Epithelial cell of esophagus (primary cell): ENCODE results near the gene NUDT15.

Experiments
- DNase-seq: peaks from one replicate; pipeline ENCODE4 v3.0.0; 2010; ENCODE audit warnings: low read depth
- H3K4me3 ChIP-seq: 2 replicates; pipeline ENCODE4 v1.5.1; 2011; ENCODE audit warnings: mild to moderate bottlenecking, low read length, control low read depth
- TF ChIP-seq, protein P1 (sequence below): IDR thresholded peaks from 2 replicates; pipeline ENCODE4 v1.5.1; 2011; ENCODE audit warnings: low read depth, mild to moderate bottlenecking, low read length, control low read depth, inconsistent platforms; ENCODE audit not compliant: insufficient read depth; ENCODE audit errors: missing control alignments

NUDT15 gene

DNA sequence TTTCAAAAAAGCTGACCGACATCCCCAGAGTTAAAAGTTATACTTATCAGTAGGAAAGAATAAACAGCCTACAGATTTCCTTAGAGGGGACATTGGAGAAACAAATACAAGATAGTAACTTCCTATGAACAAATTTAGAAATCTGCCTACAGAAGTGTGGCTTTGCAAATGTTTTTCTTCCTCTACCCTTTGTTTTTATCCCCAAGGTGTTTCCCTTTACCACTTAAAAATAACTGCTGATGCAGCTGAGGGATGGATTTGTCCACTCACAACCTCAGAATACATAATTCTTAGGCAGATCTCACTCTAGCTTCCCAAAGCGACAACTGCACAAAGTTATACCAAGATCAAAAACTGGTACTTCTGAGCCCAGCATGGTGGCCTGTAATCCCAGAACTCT, 36.5 kb downstream of the NUDT15 start:
- no peak for DNase-seq
- TF ChIP-seq, protein P1, sequence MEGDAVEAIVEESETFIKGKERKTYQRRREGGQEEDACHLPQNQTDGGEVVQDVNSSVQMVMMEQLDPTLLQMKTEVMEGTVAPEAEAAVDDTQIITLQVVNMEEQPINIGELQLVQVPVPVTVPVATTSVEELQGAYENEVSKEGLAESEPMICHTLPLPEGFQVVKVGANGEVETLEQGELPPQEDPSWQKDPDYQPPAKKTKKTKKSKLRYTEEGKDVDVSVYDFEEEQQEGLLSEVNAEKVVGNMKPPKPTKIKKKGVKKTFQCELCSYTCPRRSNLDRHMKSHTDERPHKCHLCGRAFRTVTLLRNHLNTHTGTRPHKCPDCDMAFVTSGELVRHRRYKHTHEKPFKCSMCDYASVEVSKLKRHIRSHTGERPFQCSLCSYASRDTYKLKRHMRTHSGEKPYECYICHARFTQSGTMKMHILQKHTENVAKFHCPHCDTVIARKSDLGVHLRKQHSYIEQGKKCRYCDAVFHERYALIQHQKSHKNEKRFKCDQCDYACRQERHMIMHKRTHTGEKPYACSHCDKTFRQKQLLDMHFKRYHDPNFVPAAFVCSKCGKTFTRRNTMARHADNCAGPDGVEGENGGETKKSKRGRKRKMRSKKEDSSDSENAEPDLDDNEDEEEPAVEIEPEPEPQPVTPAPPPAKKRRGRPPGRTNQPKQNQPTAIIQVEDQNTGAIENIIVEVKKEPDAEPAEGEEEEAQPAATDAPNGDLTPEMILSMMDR, result no peak
- H3K4me3 ChIP-seq, result no peak overlapping the region

DNA sequence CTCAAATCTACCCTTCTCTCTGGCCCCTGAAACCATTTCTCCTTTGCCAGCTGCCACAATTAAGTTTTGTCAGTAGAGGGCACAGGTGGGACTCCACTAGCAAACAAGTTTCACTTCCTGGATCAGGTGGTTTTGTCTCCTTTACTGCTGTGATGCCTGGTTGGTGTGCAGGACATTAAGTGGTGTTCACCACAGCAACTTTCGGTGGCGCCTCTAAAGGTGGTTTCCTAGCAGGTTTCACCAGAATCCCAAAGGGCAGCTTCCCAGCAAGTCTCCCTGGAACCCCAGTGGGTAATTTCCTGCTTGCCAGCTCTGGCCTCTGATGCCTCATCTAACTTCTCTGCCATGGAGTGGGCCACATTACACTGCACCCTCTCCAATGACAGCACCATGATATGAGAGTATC, 40.7 kb downstream of the NUDT15 start:
- H3K4me3 ChIP-seq, result no peak overlapping the region
- TF ChIP-seq, protein P1, result peak; percentile 44
- peak; percentile 42 for DNase-seq

DNA sequence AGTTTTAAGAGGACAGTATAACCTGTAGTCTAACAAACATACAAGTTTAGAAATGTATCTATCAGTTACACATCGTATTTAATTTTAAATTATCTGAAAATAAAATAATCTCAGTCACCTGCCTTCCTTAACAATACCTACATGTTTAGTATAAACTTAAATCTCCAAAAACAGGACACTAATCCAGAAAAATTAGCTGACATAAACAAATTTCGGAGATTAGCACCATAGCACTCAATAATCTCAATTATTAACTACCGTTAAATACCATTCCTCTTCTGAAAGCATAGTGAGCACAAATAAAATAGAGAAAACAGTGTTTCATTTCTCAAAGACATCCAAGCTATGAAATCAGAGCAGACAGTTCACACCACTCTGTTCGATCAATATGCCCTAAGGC, 44.2 kb downstream of the NUDT15 start:
- TF ChIP-seq, protein P1, result no peak
- DNase-seq, result no peak
- H3K4me3 ChIP-seq, result no peak overlapping the region

DNA sequence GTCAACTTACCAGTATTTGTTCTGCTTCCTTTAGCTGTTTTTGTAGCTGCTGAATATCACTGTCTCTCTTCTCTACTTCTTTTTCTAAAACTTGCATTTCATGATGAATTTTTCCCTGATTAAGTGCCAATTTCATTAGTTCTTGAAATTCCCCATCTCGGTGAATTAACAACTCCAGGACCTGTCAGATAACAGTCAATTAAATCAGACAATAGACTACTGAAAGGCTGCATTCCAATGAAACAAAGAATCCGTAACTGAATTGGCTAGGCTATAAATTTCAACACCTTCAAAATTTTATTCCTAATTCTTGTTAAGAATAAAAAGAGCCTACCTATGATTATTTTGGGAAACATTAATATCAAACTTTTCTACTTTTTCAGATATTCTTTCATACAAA, 48.7 kb downstream of the NUDT15 start:
- DNase-seq, result no peak
- H3K4me3 ChIP-seq, result no peak overlapping the region
- TF ChIP-seq, protein P1, result no peak

DNA sequence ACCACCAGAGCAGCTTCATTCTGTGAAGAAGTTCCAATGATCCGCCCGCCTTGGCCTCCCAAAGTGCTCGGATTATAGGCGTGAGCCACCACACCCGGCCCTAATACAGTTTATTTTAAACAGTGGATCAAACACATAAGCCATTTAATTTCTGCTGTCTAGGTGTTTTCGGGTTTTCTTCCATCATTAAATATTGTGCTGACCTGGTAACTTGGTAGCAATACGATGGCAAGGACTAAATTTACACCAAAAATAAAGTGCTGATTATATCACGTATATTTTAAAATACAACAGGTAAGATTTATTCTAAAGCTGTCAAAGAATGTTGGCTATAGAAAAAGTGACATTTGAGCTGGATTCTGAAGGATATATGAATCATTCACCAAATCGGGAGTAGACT, 56.1 kb downstream of the NUDT15 start:
- DNase-seq, result peak; percentile 18
- H3K4me3 ChIP-seq, result peak overlapping the region; percentile 96
- TF ChIP-seq, protein P1, result no peak

DNA sequence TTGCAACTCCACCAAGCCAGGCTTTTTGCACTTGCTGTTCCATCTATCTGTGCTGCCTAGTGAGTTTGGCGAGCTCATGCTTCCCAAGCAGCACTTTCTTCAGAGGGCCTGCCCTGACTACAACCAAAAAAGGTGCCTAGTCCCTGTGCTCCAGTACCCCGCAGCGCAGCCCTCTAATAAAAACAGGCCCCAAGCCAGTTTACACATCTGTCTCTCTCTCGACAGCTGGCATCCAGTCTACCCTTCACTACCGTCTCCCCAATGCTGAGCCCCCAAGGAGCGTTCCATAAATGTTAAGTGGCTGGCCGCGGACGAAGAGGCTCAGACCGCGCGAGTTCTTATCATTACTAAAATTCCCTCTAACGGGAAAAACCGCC, 56.9 kb downstream of the NUDT15 start:
- TF ChIP-seq, protein P1, result no peak
- DNase-seq, result peak; percentile 18
- H3K4me3 ChIP-seq, result peak overlapping the region; percentile 96

DNA sequence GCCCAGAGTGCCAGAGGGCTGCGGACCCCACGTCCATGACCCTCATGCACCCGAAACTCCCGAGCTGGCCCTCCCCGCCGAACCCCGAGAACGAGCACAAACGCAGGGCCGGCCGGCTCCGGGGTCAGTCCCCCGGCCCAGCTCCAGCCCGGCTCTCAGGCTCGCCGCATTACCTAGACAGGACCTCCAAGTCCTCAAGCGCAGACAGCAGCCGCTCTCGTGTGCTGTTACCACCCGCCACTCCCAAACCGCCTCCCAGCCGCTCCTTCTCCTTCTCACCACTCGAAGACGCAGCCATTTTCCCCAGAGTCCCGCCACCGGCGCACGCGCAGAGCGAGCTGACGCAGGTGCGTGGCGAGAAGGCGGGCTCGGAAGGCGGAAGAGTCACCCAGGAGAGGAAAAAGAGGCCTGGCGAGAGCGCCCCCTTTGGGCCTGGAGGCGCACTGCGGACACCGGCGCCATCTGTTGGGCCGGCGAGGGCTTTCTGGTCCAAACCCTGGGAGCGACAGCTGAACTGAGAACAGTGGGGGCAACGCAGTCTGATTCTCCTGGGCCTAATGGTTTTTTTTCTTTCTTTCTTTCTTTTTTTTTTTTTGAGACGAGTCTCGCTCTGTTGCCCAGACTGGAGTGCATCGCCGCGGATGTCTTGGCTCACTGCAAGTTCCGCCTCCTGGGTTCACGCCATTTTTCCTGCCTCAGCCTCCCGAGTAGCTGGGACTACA, 57.4 kb downstream of the NUDT15 start, which contains the start of gene MED4:
MED4 (minus strand) TSS at position 324 of the 722 bp plus-strand sequence; CDS start at position 298, 26 bp downstream.
- TF ChIP-seq, protein P1, result peak; percentile 98
- peak within 1 kb of the TSS; percentile 96 for H3K4me3 ChIP-seq
- DNase-seq, result peak; percentile 96
